Endothelial cell (in vitro differentiated cells): Measurements from ENCODE around the gene GAREM1. TPM values are rescaled to one million over a fixed set of nuclear protein-coding genes. Genes with fewer than 3 reads are reported as not detected.
A peak's percentile ranks its signal among the peaks of the same experiment; 100 is the strongest.

Experiments
- DNase-seq: peaks from one replicate; pipeline ENCODE4 v3.0.0; 2021; ENCODE audit warnings: low spot score
- H3K27ac Mint-ChIP-seq: one replicate; pipeline ENCODE4 v1.8.0; 2021; ENCODE audit warnings: mixed read lengths, inconsistent platforms; ENCODE audit not compliant: unreplicated experiment
- H3K27me3 Mint-ChIP-seq: one replicate; pipeline ENCODE4 v1.8.0; 2021; ENCODE audit warnings: mild to moderate bottlenecking, moderate library complexity, mixed read lengths, inconsistent platforms; ENCODE audit not compliant: unreplicated experiment
- H3K36me3 Mint-ChIP-seq: one replicate; pipeline ENCODE4 v1.8.0; 2021; ENCODE audit warnings: mild to moderate bottlenecking, low read depth, mixed read lengths, inconsistent platforms; ENCODE audit not compliant: unreplicated experiment
- H3K4me1 Mint-ChIP-seq: one replicate; pipeline ENCODE4 v1.8.0; 2021; ENCODE audit warnings: mild to moderate bottlenecking, mixed read lengths, inconsistent platforms; ENCODE audit not compliant: unreplicated experiment
- H3K4me3 Mint-ChIP-seq: one replicate; pipeline ENCODE4 v1.8.0; 2021; ENCODE audit warnings: mild to moderate bottlenecking, mixed read lengths, inconsistent platforms; ENCODE audit not compliant: unreplicated experiment
- H3K9me3 Mint-ChIP-seq: one replicate; pipeline ENCODE4 v1.8.0; 2021; ENCODE audit warnings: mixed read lengths, inconsistent platforms; ENCODE audit not compliant: unreplicated experiment
- CTCF ChIP-seq: fragments of 200-600 bp; sonication (generic); IDR thresholded peaks from one replicate; pipeline ENCODE4 v1.5.0; 2021; ENCODE audit warnings: antibody characterized with exemption; ENCODE audit not compliant: unreplicated experiment
- total RNA-seq: library from RNA; stranded (reverse); fragmentation: NEBNext Ultra II Directional; extraction: Animal tissue kit (Norgen Biotek cat#: 25700); gene quantifications from one replicate; pipeline ENCODE4 v1.2.1, GENCODE V29; 2021; ENCODE audit not compliant: unreplicated experiment

Gene GAREM1
- total RNA-seq, 1 donor from 2014 or later = 1.2 TPM

GRCh38 chr18:32469691-32470459 lies 807 bp downstream of the GAREM1 start:
- Mint-ChIP-seq H3K9me3 (no peaks in the 10 kb centered on the region), H3K4me3 (peak overlapping the region; percentile 93), H3K27me3 (peaks cover 17% of the 10 kb centered on the region), H3K27ac (peak overlapping the region; percentile 67), H3K4me1 (peaks cover 24% of the 10 kb centered on the region), H3K36me3 (peaks cover 5% of the 10 kb centered on the region)
- no peak for TF ChIP-seq CTCF
- DNase-seq = peak; percentile 46

- H3K4me1 Mint-ChIP-seq = peaks cover 24% of the 10 kb centered on the region
- H3K27ac Mint-ChIP-seq = no peak overlapping the region
- H3K36me3 Mint-ChIP-seq = peaks cover 5% of the 10 kb centered on the region
- peaks cover 17% of the 10 kb centered on the region for H3K27me3 Mint-ChIP-seq
- DNase-seq = peak; percentile 10
- H3K4me3 Mint-ChIP-seq = peak overlapping the region; percentile 93
- H3K9me3 Mint-ChIP-seq = no peaks in the 10 kb centered on the region
- no peak for TF ChIP-seq CTCF
Measured at GRCh38 chr18:32469190-32469651, 1.5 kb downstream of the GAREM1 start.

GRCh38 chr18:32468147-32468845 lies 2.4 kb downstream of the GAREM1 start:
- Mint-ChIP-seq H3K27me3 (peaks cover 17% of the 10 kb centered on the region), H3K4me3 (no peak overlapping the region), H3K27ac (no peak overlapping the region), H3K36me3 (peaks cover 5% of the 10 kb centered on the region), H3K9me3 (no peaks in the 10 kb centered on the region), H3K4me1 (peaks cover 24% of the 10 kb centered on the region)
- DNase-seq = no peak
- TF ChIP-seq CTCF = no peak

GRCh38 chr18:32461709-32462272 lies 8.9 kb downstream of the GAREM1 start:
- DNase-seq = no peak
- peak; percentile 73 for TF ChIP-seq CTCF
- Mint-ChIP-seq H3K9me3 (no peaks in the 10 kb centered on the region), H3K27ac (no peak overlapping the region), H3K4me3 (no peak overlapping the region), H3K36me3 (no peaks in the 10 kb centered on the region), H3K27me3 (no peaks in the 10 kb centered on the region), H3K4me1 (no peaks in the 10 kb centered on the region)
